Activated CD4-positive, alpha-beta T cell treated with anti-CD3 and anti-CD28 coated beads, Interleukin-2, amount 10 ng/mL, durations not matched to agents 24 days and 14 days (primary cell): Measurements from ENCODE around the gene UMAD1. TPM values are rescaled to one million over a fixed set of nuclear protein-coding genes. Genes with fewer than 3 reads are reported as not detected.

Source experiments
- total RNA-seq: library from RNA; stranded (reverse); gene quantifications from 2 replicates; pipeline ENCODE4 v1.2.3, GENCODE V29; 2022

The UMAD1 gene
- total RNA-seq, 1 donor from 2014 or later = 11.8 TPM

Other genes starting within 250 kb of the UMAD1 start
- gene COL28A1, start 104.9 kb upstream of the UMAD1 start, total RNA-seq = not detected in 2 replicates
- gene MIOS, start 73.9 kb upstream of the UMAD1 start, total RNA-seq = 33.3 and 34.7 TPM in 2 replicates
- 93.0 and 113 TPM in 2 replicates for gene RPA3, start 77.9 kb downstream of the UMAD1 start, total RNA-seq